Osteoblast (primary cell): ENCODE measurements around the gene RIC1. TPM values are rescaled to one million over a fixed set of nuclear protein-coding genes. Genes with fewer than 3 reads are reported as not detected.

ENCODE experiments used
- DNase-seq: peaks from one replicate; pipeline ENCODE4 v3.0.0; 2011; ENCODE audit warnings: low spot score, mixed read lengths; ENCODE audit not compliant: insufficient read length; ENCODE audit errors: missing footprints
- H2AFZ ChIP-seq: 2 replicates; pipeline ENCODE4 v1.6.0; 2011; ENCODE audit warnings: mild to moderate bottlenecking, low read length
- H3K27ac ChIP-seq: 2 replicates; pipeline ENCODE4 v1.5.1; 2011; ENCODE audit warnings: mild to moderate bottlenecking, low read depth, low read length, moderate library complexity
- H3K27me3 ChIP-seq: 2 replicates; pipeline ENCODE4 v1.6.0; 2012; ENCODE audit warnings: mild to moderate bottlenecking, control low read depth, inconsistent platforms, low read length, moderate library complexity; ENCODE audit not compliant: insufficient read depth
- H3K36me3 ChIP-seq: 2 replicates; pipeline ENCODE4 v1.5.1; 2011; ENCODE audit warnings: mild to moderate bottlenecking, low read length, control low read depth, moderate library complexity; ENCODE audit not compliant: insufficient read depth
- H3K4me1 ChIP-seq: 2 replicates; pipeline ENCODE4 v1.5.1; 2011; ENCODE audit warnings: mild to moderate bottlenecking, low read length, control low read depth, moderate library complexity; ENCODE audit not compliant: insufficient read depth
- H3K4me2 ChIP-seq: 2 replicates; pipeline ENCODE4 v1.6.0; 2011; ENCODE audit warnings: mild to moderate bottlenecking, low read length; ENCODE audit not compliant: insufficient read depth
- H3K4me3 ChIP-seq: fragments of 200-600 bp; sonication (generic); 3 replicates; pipeline ENCODE4 v1.5.1; 2012; ENCODE audit warnings: mild to moderate bottlenecking, low read length, inconsistent platforms; ENCODE audit not compliant: insufficient read depth
- H3K79me2 ChIP-seq: 2 replicates; pipeline ENCODE4 v1.6.0; 2012; ENCODE audit warnings: mild to moderate bottlenecking, low read length, control low read depth, inconsistent platforms; ENCODE audit not compliant: insufficient read depth
- H3K9me3 ChIP-seq: 2 replicates; pipeline ENCODE4 v1.5.1; 2011; ENCODE audit warnings: low read depth, low read length, control low read depth
- H4K20me1 ChIP-seq: 2 replicates; pipeline ENCODE4 v1.6.0; 2012; ENCODE audit warnings: mild to moderate bottlenecking, low read length, control low read depth; ENCODE audit not compliant: insufficient read depth
- CTCF ChIP-seq: IDR thresholded peaks from 2 replicates; pipeline ENCODE4 v1.5.1; 2011; ENCODE audit warnings: mild to moderate bottlenecking, low read depth, low read length, moderate library complexity; ENCODE audit errors: extremely low read depth
- total RNA-seq: library from RNA; depleted of rRNA; stranded (reverse); fragments of >200 nt; gene quantifications from 2 replicates; pipeline ENCODE4 v1.2.3, GENCODE V29; 2012

The RIC1 gene
- total RNA-seq, 1 donor: 51.4 TPM

DNA sequence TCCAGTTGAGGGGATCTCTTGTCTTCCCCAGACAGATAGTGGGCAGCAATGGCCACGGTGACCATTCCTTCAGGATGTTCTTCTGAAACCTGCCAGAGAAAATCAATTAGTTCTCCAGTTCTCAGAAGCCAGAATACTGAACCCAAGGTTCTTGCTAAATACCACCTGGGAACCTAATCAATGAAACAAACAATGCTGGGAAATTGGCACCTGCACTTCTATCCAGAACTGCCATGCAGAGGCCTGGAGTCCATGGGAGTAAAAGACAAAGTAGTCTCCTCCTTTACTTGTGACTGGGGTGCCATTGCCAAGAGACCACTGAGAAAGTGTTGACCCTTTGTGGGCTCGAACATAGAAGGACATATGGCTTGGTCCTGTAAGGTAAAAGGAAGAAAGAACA lies 158.3 kb downstream of the RIC1 start:
- no peaks in the 10 kb centered on the region for H3K36me3 ChIP-seq
- no peak overlapping the region for H3K4me3 ChIP-seq
- no peaks in the 10 kb centered on the region for H3K4me1 ChIP-seq
- no peak overlapping the region for H3K27ac ChIP-seq
- H3K4me2 ChIP-seq: no peak overlapping the region
- no peak for TF ChIP-seq CTCF
- peaks cover 2% of the 10 kb centered on the region for H4K20me1 ChIP-seq
- no peak overlapping the region for H2AFZ ChIP-seq
- DNase-seq: no peak
- no peaks in the 10 kb centered on the region for H3K27me3 ChIP-seq
- no peaks in the 10 kb centered on the region for H3K79me2 ChIP-seq
- no peaks in the 10 kb centered on the region for H3K9me3 ChIP-seq

DNA sequence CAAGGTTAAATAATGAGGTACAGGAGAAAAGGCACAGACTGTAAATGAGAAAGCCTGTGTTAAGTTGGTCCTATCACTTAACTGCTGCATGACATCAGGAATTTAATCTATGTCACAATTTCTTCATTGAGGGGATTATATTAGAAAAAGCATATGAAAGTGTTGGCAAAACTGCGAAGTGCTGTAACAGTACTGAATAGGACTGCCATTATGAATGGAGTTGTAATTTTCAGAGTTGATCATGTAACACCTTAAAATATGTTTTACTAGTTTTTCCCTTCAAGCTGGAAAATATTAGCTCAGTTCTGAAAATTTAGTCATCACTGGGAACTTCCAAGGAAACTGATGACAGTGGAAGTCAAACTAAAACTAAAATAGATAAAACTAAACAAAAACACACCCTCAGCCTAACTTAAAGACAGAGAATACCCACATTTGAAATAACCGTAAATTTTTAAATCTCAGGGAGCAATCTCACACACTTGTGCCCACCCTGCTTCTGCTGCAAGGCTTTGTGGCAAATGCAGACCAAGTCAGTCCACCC lies 158.9 kb downstream of the RIC1 start:
- no peak for DNase-seq
- no peak overlapping the region for H3K4me2 ChIP-seq
- TF ChIP-seq CTCF: no peak
- no peaks in the 10 kb centered on the region for H3K4me1 ChIP-seq
- H4K20me1 ChIP-seq: peaks cover 2% of the 10 kb centered on the region
- H3K4me3 ChIP-seq: no peak overlapping the region
- no peaks in the 10 kb centered on the region for H3K79me2 ChIP-seq
- H3K36me3 ChIP-seq: no peaks in the 10 kb centered on the region
- no peaks in the 10 kb centered on the region for H3K27me3 ChIP-seq
- no peak overlapping the region for H2AFZ ChIP-seq
- H3K27ac ChIP-seq: no peak overlapping the region
- H3K9me3 ChIP-seq: no peaks in the 10 kb centered on the region

DNA sequence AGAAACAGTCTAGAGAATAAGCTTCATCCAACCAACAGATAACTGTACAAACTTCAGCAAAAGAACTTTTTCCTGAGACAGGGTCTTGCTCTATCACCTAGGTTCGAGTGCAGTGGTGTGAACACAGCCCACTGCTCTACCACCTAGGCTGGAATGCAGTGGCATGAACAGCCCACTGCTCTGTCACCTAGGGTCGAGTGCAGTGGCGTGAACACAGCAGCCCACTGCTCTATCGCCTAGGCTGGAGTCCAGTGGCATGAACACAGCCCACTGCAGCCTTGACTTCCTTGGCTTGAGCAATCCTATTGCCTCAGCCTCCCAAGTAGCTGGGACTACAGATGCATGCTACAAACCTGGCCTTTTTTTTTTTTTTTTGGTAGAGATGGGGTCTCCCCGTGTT lies 160.6 kb downstream of the RIC1 start:
- H3K9me3 ChIP-seq: no peaks in the 10 kb centered on the region
- no peaks in the 10 kb centered on the region for H3K27me3 ChIP-seq
- no peaks in the 10 kb centered on the region for H3K36me3 ChIP-seq
- no peak for DNase-seq
- H3K79me2 ChIP-seq: no peaks in the 10 kb centered on the region
- no peak for TF ChIP-seq CTCF
- H4K20me1 ChIP-seq: no peaks in the 10 kb centered on the region
- no peak overlapping the region for H2AFZ ChIP-seq
- no peaks in the 10 kb centered on the region for H3K4me1 ChIP-seq
- no peak overlapping the region for H3K27ac ChIP-seq
- H3K4me2 ChIP-seq: no peak overlapping the region
- no peak overlapping the region for H3K4me3 ChIP-seq

- DNase-seq: peak; percentile 44
- H3K4me1 ChIP-seq: no peaks in the 10 kb centered on the region
- no peaks in the 10 kb centered on the region for H3K36me3 ChIP-seq
- H3K4me3 ChIP-seq: no peak overlapping the region
- no peak overlapping the region for H3K4me2 ChIP-seq
- no peaks in the 10 kb centered on the region for H4K20me1 ChIP-seq
- H3K9me3 ChIP-seq: no peaks in the 10 kb centered on the region
- TF ChIP-seq CTCF: no peak
- no peak overlapping the region for H3K27ac ChIP-seq
- no peaks in the 10 kb centered on the region for H3K79me2 ChIP-seq
- H2AFZ ChIP-seq: no peak overlapping the region
- H3K27me3 ChIP-seq: no peaks in the 10 kb centered on the region
Measured at GRCh38 chr9:5790923-5791322, 162.0 kb downstream of the RIC1 start.
